Osteocyte (in vitro differentiated cells): ENCODE data around the gene SERPINB12. TPM values are rescaled to one million over a fixed set of nuclear protein-coding genes. Genes with fewer than 3 reads are reported as not detected.

Experiments
- DNase-seq: peaks from one replicate; pipeline ENCODE4 v3.0.0; 2021; ENCODE audit warnings: mixed read lengths; ENCODE audit not compliant: unreplicated experiment; ENCODE audit errors: extremely low spot score
- H3K27ac Mint-ChIP-seq: one replicate; pipeline ENCODE4 v1.8.0; 2021; ENCODE audit warnings: mild to moderate bottlenecking, mixed read lengths; ENCODE audit not compliant: unreplicated experiment
- H3K27me3 Mint-ChIP-seq: one replicate; pipeline ENCODE4 v1.8.0; 2021; ENCODE audit warnings: mixed read lengths; ENCODE audit not compliant: unreplicated experiment
- H3K36me3 Mint-ChIP-seq: one replicate; pipeline ENCODE4 v1.8.0; 2021; ENCODE audit warnings: mixed read lengths; ENCODE audit not compliant: unreplicated experiment
- H3K4me1 Mint-ChIP-seq: one replicate; pipeline ENCODE4 v1.8.0; 2021; ENCODE audit warnings: mixed read lengths; ENCODE audit not compliant: unreplicated experiment
- H3K4me3 Mint-ChIP-seq: one replicate; pipeline ENCODE4 v1.8.0; 2021; ENCODE audit warnings: mild to moderate bottlenecking, moderate library complexity, mixed read lengths; ENCODE audit not compliant: unreplicated experiment
- H3K9me3 Mint-ChIP-seq: one replicate; pipeline ENCODE4 v1.8.0; 2021; ENCODE audit warnings: mixed read lengths; ENCODE audit not compliant: unreplicated experiment
- total RNA-seq: library from RNA; stranded (reverse); gene quantifications from 2 replicates; pipeline ENCODE4 v1.2.1, GENCODE V29; 2021
- TF ChIP-seq, protein P1 (sequence below): fragments of 200-600 bp; sonication (generic); IDR thresholded peaks from 2 replicates; pipeline ENCODE4 v1.5.0; 2021; ENCODE audit warnings: antibody characterized with exemption, mild to moderate bottlenecking, moderate library complexity

SERPINB12 gene
- total RNA-seq, 1 donor from 2014 or later = not detected

DNA sequence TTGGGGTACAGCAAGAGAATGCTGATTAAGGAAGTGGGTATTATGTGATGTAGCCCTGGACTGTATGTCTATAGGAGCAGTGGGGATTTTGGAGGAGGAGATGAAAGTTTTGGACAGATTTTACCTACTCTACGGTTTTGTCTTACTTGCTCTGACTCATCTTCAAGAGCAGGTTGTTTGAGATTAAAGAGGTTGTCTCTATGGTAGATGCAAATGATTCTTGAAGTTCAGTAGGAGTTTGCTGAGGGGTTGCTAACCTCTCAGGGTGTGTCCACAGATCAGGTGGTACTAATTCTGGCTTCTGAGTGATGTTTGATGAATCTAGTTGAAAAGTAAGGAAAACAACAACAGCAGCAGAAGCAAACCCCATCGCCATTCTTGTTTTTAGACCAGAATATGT lies 9.7 kb upstream of the SERPINB12 start:
- TF ChIP-seq, protein P1, sequence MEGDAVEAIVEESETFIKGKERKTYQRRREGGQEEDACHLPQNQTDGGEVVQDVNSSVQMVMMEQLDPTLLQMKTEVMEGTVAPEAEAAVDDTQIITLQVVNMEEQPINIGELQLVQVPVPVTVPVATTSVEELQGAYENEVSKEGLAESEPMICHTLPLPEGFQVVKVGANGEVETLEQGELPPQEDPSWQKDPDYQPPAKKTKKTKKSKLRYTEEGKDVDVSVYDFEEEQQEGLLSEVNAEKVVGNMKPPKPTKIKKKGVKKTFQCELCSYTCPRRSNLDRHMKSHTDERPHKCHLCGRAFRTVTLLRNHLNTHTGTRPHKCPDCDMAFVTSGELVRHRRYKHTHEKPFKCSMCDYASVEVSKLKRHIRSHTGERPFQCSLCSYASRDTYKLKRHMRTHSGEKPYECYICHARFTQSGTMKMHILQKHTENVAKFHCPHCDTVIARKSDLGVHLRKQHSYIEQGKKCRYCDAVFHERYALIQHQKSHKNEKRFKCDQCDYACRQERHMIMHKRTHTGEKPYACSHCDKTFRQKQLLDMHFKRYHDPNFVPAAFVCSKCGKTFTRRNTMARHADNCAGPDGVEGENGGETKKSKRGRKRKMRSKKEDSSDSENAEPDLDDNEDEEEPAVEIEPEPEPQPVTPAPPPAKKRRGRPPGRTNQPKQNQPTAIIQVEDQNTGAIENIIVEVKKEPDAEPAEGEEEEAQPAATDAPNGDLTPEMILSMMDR = no peak
- no peaks in the 10 kb centered on the region for H3K4me1 Mint-ChIP-seq
- no peaks in the 10 kb centered on the region for H3K36me3 Mint-ChIP-seq
- no peak overlapping the region for H3K27ac Mint-ChIP-seq
- no peak for DNase-seq
- H3K9me3 Mint-ChIP-seq = no peaks in the 10 kb centered on the region
- H3K4me3 Mint-ChIP-seq = no peak overlapping the region
- H3K27me3 Mint-ChIP-seq = no peaks in the 10 kb centered on the region

DNA sequence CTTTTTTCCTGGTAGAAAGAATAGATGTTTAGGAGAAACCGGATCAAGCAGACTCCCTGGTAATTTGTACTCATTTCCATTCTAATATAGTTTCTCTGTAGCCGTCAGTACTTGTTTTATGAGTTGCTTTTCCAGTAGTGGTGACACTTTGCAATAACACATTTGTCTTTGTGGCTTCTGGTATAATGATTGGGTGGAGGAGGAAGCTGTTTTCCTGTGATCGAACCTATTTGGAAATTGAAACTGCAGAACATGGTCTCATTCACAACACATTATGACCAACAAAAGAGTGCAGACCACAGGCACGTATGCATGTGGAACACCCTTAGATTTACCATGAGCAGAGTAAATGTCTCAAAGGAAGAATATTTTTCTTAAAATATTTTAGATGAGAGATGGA lies 7.6 kb upstream of the SERPINB12 start:
- TF ChIP-seq, protein P1 = no peak
- DNase-seq = no peak
- H3K4me1 Mint-ChIP-seq = peaks cover 5% of the 10 kb centered on the region
- H3K9me3 Mint-ChIP-seq = no peaks in the 10 kb centered on the region
- H3K36me3 Mint-ChIP-seq = no peaks in the 10 kb centered on the region
- H3K27me3 Mint-ChIP-seq = no peaks in the 10 kb centered on the region
- H3K27ac Mint-ChIP-seq = no peak overlapping the region
- H3K4me3 Mint-ChIP-seq = no peak overlapping the region

DNA sequence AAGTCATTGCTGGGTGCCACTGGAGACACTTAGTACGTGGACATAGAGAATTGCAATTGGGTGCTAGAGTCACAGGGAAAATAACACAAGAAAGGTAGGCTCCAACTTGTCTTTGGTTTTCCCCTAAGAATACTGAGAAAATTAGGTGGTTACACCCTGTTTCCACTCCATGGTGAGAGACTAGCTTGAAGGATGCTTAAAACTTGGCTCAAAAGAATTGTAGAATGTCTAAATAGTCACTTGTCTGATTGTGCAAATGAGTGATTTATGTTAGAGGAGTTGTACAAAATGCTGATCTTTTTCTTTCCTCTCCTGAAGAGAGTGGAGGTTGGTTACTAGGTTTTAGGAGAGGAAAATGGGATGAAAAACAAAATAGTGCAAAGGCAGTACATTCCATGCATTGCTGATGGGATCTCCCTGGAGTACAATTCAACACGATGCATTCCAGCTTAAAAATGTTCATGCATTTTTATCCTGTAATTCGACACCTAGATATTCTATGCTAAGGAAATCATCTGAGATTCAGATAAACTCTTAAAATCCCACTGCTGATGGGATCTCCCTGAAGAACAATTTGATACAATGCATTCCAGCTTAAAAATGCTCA lies 2.2 kb upstream of the SERPINB12 start:
- Mint-ChIP-seq H3K36me3 (no peaks in the 10 kb centered on the region), H3K4me1 (peaks cover 30% of the 10 kb centered on the region), H3K4me3 (no peak overlapping the region), H3K27me3 (no peaks in the 10 kb centered on the region), H3K9me3 (no peaks in the 10 kb centered on the region), H3K27ac (peak overlapping the region; percentile 66)
- TF ChIP-seq, protein P1 = no peak
- DNase-seq = no peak

DNA sequence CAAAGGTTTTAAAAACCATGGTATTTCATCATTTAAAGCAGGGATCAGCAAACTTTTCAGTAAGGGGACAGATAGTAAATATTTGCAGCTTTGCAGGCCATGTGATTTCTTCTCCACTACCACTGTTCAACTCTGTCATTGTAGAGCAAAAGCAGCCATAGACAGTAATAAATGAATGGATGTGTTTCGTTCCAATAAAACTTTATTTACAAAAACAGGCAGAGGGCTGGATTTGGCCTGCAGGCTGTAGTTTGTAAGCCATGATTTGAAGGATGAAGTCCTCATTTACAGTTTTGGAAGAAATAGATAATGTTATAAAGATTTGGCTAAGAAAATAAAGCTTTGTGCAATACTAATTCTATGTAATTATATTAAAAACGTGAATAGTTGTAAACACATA lies 1.8 kb downstream of the SERPINB12 start:
- Mint-ChIP-seq H3K27me3 (no peaks in the 10 kb centered on the region), H3K4me1 (peaks cover 31% of the 10 kb centered on the region), H3K36me3 (no peaks in the 10 kb centered on the region), H3K27ac (no peak overlapping the region), H3K9me3 (no peaks in the 10 kb centered on the region), H3K4me3 (no peak overlapping the region)
- TF ChIP-seq, protein P1 = no peak
- DNase-seq = no peak

DNA sequence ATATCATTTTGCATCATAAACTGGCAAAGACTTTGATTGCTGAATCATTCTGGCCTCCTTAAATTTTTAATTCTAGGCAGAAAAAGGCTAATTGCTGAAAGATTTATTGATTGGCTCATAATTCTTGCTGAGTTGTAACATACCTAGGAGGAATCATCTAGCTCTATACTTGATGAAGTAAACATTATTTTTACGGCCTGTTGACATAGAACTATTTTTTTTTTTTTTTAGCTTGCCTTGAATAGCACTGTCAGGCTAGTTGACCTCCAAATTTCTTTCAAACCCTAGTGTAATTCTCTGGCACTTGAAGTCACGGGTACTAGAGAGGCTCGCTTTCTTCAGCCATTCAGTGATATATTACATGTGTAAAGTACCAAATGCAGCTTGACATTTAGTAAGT lies 2.8 kb downstream of the SERPINB12 start:
- TF ChIP-seq, protein P1 = no peak
- no peak overlapping the region for H3K4me3 Mint-ChIP-seq
- peaks cover 22% of the 10 kb centered on the region for H3K4me1 Mint-ChIP-seq
- no peaks in the 10 kb centered on the region for H3K36me3 Mint-ChIP-seq
- no peak for DNase-seq
- H3K27ac Mint-ChIP-seq = no peak overlapping the region
- H3K9me3 Mint-ChIP-seq = no peaks in the 10 kb centered on the region
- H3K27me3 Mint-ChIP-seq = no peaks in the 10 kb centered on the region
